ENCODE data around the gene SAV1.
A peak's percentile ranks its signal among the peaks of the same experiment; 100 is the strongest.

The SAV1 gene

GRCh38 chr14:50605766-50606165 lies 62.3 kb downstream of the SAV1 start:
- DNase-seq: no peak

GRCh38 chr14:50603565-50603964 lies 64.5 kb downstream of the SAV1 start:
- no peak for DNase-seq

GRCh38 chr14:50602035-50602434 lies 66.1 kb downstream of the SAV1 start:
- DNase-seq: no peak

- DNase-seq: no peak
Measured at GRCh38 chr14:50601394-50601793, 66.7 kb downstream of the SAV1 start.

GRCh38 chr14:50600849-50601248 lies 67.3 kb downstream of the SAV1 start:
- DNase-seq: no peak

GRCh38 chr14:50599700-50600444 lies 68.2 kb downstream of the SAV1 start:
- peak; percentile 7 for DNase-seq

GRCh38 chr14:50598765-50599164 lies 69.3 kb downstream of the SAV1 start:
- DNase-seq: no peak

- DNase-seq: no peak
Measured at GRCh38 chr14:50594577-50595316, 73.4 kb downstream of the SAV1 start.

- DNase-seq: no peak
Measured at GRCh38 chr14:50590464-50590863, 77.6 kb downstream of the SAV1 start.

Measured in DMS153 (cell line).